Colon (tissue), 2 donors: ENCODE measurements around the gene ZNF23.
"Not testable (repeated sequence)": the region's sequence is repeated elsewhere in the genome, so short reads cannot be mapped to it uniquely, and the experiment has no call there.

Experiments
- FAIRE-seq: peaks from 2 replicates; lab custom pipeline; 2012; peaks lifted over from hg19 to GRCh38; lab: Jason Lieb, UNC
- donor health status: control.
- donor health status: control.

The ZNF23 gene

GRCh38 chr16:71461686-71462648, at the start of gene ZNF23:
TSS of gene ZNF23 (minus strand) at chr16:71462247. CDS start at chr16:71456796, 5,451 bp downstream.
- FAIRE-seq = no peak

- no peak for FAIRE-seq
These were observed 45.0 kb upstream of the ZNF23 start for GRCh38 chr16:71507061-71507460.

GRCh38 chr16:71504901-71505300, 42.9 kb upstream of the ZNF23 start:
- no peak for FAIRE-seq

- FAIRE-seq = not testable (repeated sequence)
These were observed 42.0 kb upstream of the ZNF23 start for GRCh38 chr16:71504051-71504450.

GRCh38 chr16:71501547-71501946, 39.5 kb upstream of the ZNF23 start:
- FAIRE-seq = no peak

- no peak for FAIRE-seq
These were observed 38.9 kb upstream of the ZNF23 start for GRCh38 chr16:71500964-71501363.

GRCh38 chr16:71499775-71500364, 37.8 kb upstream of the ZNF23 start:
- no peak for FAIRE-seq

GRCh38 chr16:71498031-71498430, 36.0 kb upstream of the ZNF23 start:
- FAIRE-seq = no peak

- FAIRE-seq = no peak
These were observed 31.2 kb upstream of the ZNF23 start for GRCh38 chr16:71493213-71493612.

- no peak for FAIRE-seq
These were observed 30.7 kb upstream of the ZNF23 start for GRCh38 chr16:71492786-71493185.

- FAIRE-seq = no peak
These were observed 29.0 kb upstream of the ZNF23 start for GRCh38 chr16:71491054-71491453.

- no peak for FAIRE-seq
These were observed 28.3 kb upstream of the ZNF23 start for GRCh38 chr16:71490361-71490760.

GRCh38 chr16:71489122-71489521, 27.1 kb upstream of the ZNF23 start, which contains the start of gene ZNF19:
TSS of gene ZNF19 (minus strand) at chr16:71489324. CDS start at chr16:71482114, 7,210 bp downstream.
- FAIRE-seq = no peak

GRCh38 chr16:71484006-71484893, 22.2 kb upstream of the ZNF23 start:
- FAIRE-seq = no peak

GRCh38 chr16:71482569-71482968, 20.5 kb upstream of the ZNF23 start:
- FAIRE-seq = no peak

GRCh38 chr16:71480956-71481355, 18.9 kb upstream of the ZNF23 start:
- no peak for FAIRE-seq

- FAIRE-seq = no peak
These were observed 17.4 kb upstream of the ZNF23 start for GRCh38 chr16:71479420-71479819.

- no peak for FAIRE-seq
These were observed 14.5 kb upstream of the ZNF23 start for GRCh38 chr16:71476457-71477124.

GRCh38 chr16:71474864-71475263, 12.8 kb upstream of the ZNF23 start:
- no peak for FAIRE-seq

GRCh38 chr16:71473891-71474290, 11.8 kb upstream of the ZNF23 start:
- no peak for FAIRE-seq

- no peak for FAIRE-seq
These were observed 10.9 kb upstream of the ZNF23 start for GRCh38 chr16:71472931-71473330.

- FAIRE-seq = no peak
These were observed 10.0 kb upstream of the ZNF23 start for GRCh38 chr16:71472051-71472450.
